H1 (cell line): ENCODE results near the gene SPATA13. TPM values are rescaled to one million over a fixed set of nuclear protein-coding genes. Genes with fewer than 3 reads are reported as not detected.

Source experiments
- CTCF ChIA-PET: fragments of 300-600 bp; sonication (Branson Sonifier 250); formaldehyde crosslinking; loops from one replicate; lab custom pipeline; 2021; ENCODE audit not compliant: partially characterized antibody; lab: Charles Lee
- POLR2A ChIA-PET: fragments of 300-600 bp; sonication (Branson Sonifier 250); formaldehyde crosslinking; loops from one replicate; lab custom pipeline; 2021; ENCODE audit warnings: inconsistent platforms; ENCODE audit not compliant: partially characterized antibody; lab: Charles Lee
- DNase-seq, 2 experiments: peaks; one replicate each; pipeline versions ENCODE4 v3.0.0 to v3.0.0-alpha.2; 2010 to 2022; ENCODE audit warnings: low spot score in 2 of 2, low read depth in 1 of 2, mixed read lengths in 1 of 2
- FAIRE-seq: peaks from 2 replicates; lab custom pipeline; 2011; peaks lifted over from hg19 to GRCh38; lab: Jason Lieb, UNC
- H2AFZ ChIP-seq: 2 replicates; pipeline ENCODE4 v1.8.1; 2012; ENCODE audit warnings: low read length, inconsistent platforms
- H2AK5ac ChIP-seq: 2 replicates; pipeline ENCODE4 v1.6.1; 2013; ENCODE audit warnings: low read depth, low read length
- H2BK120ac ChIP-seq: replicated peaks from 2 replicates; pipeline ENCODE3; 2013; ENCODE audit warnings: low read depth, low read length, inconsistent platforms
- H2BK12ac ChIP-seq: 2 replicates; pipeline ENCODE4 v1.6.1; 2013; ENCODE audit warnings: low read depth, low read length
- H2BK15ac ChIP-seq: 2 replicates; pipeline ENCODE4 v1.6.1; 2013; ENCODE audit warnings: low read length
- H2BK20ac ChIP-seq: 2 replicates; pipeline ENCODE4 v1.6.1; 2013; ENCODE audit warnings: low read length
- H2BK5ac ChIP-seq: 2 replicates; pipeline ENCODE4 v1.6.1; 2013; ENCODE audit warnings: low read depth, low read length
- H3K14ac ChIP-seq: 2 replicates; pipeline ENCODE4 v1.6.1; 2013; ENCODE audit warnings: inconsistent platforms; ENCODE audit not compliant: insufficient read length
- H3K18ac ChIP-seq: 2 replicates; pipeline ENCODE4 v1.6.1; 2013; ENCODE audit warnings: low read length; ENCODE audit errors: extremely low read depth
- H3K23ac ChIP-seq: 2 replicates; pipeline ENCODE4 v1.6.1; 2013; ENCODE audit warnings: inconsistent platforms; ENCODE audit not compliant: insufficient read length
- H3K23me2 ChIP-seq: 2 replicates; pipeline ENCODE4 v1.6.1; 2013; ENCODE audit warnings: low read depth, low read length
- H3K27ac ChIP-seq: 2 replicates; pipeline ENCODE4 v1.6.1; 2011; ENCODE audit warnings: low read depth, low read length, inconsistent platforms
- H3K27me3 ChIP-seq, 4 experiments: replicated peaks in 1 of 4; 1 replicate in 1 of 4; 2 replicates in 3 of 4; pipeline versions ENCODE4 v1.6.1 to v1.8.1; 2011 to 2013; ENCODE audit warnings: low read length in 3 of 4, mild to moderate bottlenecking in 3 of 4, inconsistent platforms in 2 of 4, mixed read lengths in 2 of 4, moderate library complexity in 1 of 4; ENCODE audit not compliant: control insufficient read depth in 3 of 4, insufficient read depth in 3 of 4; ENCODE audit errors: extremely low read depth in 1 of 4
- H3K36me3 ChIP-seq, 4 experiments: 2 replicates each; pipeline versions ENCODE4 v1.6.1 to v1.8.1; 2011 to 2013; ENCODE audit warnings: mild to moderate bottlenecking in 4 of 4, low read length in 3 of 4, moderate library complexity in 2 of 4, control low read depth in 1 of 4, inconsistent platforms in 1 of 4; ENCODE audit not compliant: insufficient read depth in 4 of 4, control insufficient read depth in 2 of 4
- H3K4ac ChIP-seq: replicated peaks from 2 replicates; pipeline ENCODE3; 2013; ENCODE audit warnings: low read length, low read depth, mixed read lengths, inconsistent platforms; ENCODE audit not compliant: insufficient read length
- H3K4me1 ChIP-seq, 4 experiments: replicated peaks in 1 of 4; 1 replicate in 1 of 4; 2 replicates in 3 of 4; pipeline versions ENCODE4 v1.6.1 to v1.8.1; 2011 to 2013; ENCODE audit warnings: low read length in 3 of 4, inconsistent platforms in 2 of 4, mixed read lengths in 1 of 4; ENCODE audit not compliant: insufficient read depth in 4 of 4, control insufficient read depth in 3 of 4
- H3K4me2 ChIP-seq, 2 experiments: 2 replicates each; pipeline versions ENCODE4 v1.6.1 to v1.8.1; 2011 to 2013; ENCODE audit warnings: low read depth in 2 of 2, low read length in 2 of 2, control low read depth in 1 of 2, inconsistent platforms in 1 of 2, mild to moderate bottlenecking in 1 of 2; ENCODE audit not compliant: insufficient read depth in 1 of 2
- H3K4me3 ChIP-seq, 4 experiments: fragments of 200-600, 300-600 bp in 1 of 4; sonication (generic), shearing (Covaris generic), sonication (Bioruptor Twin) in 1 of 4; 2 replicates each; pipeline versions ENCODE4 v1.5.1 to v1.8.1; 2011 to 2016; ENCODE audit warnings: low read length in 4 of 4, low read depth in 3 of 4, control low read depth in 2 of 4, inconsistent platforms in 2 of 4, mild to moderate bottlenecking in 2 of 4, mixed read lengths in 1 of 4, moderate library complexity in 1 of 4; ENCODE audit not compliant: insufficient read depth in 2 of 4; ENCODE audit errors: extremely low read depth in 1 of 4
- H3K56ac ChIP-seq: replicated peaks from 2 replicates; pipeline ENCODE3; 2013; ENCODE audit warnings: low read depth, mild to moderate bottlenecking, mixed read lengths, low read length, inconsistent platforms; ENCODE audit not compliant: insufficient read length
- H3K79me1 ChIP-seq: 2 replicates; pipeline ENCODE4 v1.6.1; 2013; ENCODE audit warnings: low read depth, low read length, control low read depth
- H3K79me2 ChIP-seq, 2 experiments: 2 replicates each; pipeline versions ENCODE4 v1.6.1 to v1.8.1; 2012 to 2013; ENCODE audit warnings: low read length in 2 of 2, mild to moderate bottlenecking in 2 of 2, inconsistent platforms in 1 of 2; ENCODE audit not compliant: insufficient read depth in 2 of 2, control insufficient read depth in 1 of 2
- H3K9ac ChIP-seq, 4 experiments: replicated peaks in 1 of 4; 1 replicate in 1 of 4; 2 replicates in 3 of 4; pipeline versions ENCODE4 v1.6.1 to v1.8.1; 2011 to 2013; ENCODE audit warnings: low read depth in 3 of 4, low read length in 3 of 4, control low read depth in 2 of 4, mild to moderate bottlenecking in 2 of 4, moderate library complexity in 2 of 4, inconsistent platforms in 1 of 4; ENCODE audit errors: extremely low read depth in 1 of 4
- H3K9me3 ChIP-seq, 2 experiments: 2 replicates each; pipeline versions ENCODE4 v1.6.1 to v1.8.1; 2012 to 2013; ENCODE audit warnings: mild to moderate bottlenecking in 2 of 2, moderate library complexity in 2 of 2, control low read depth in 1 of 2, inconsistent platforms in 1 of 2, low read depth in 1 of 2, low read length in 1 of 2, mixed read lengths in 1 of 2; ENCODE audit not compliant: insufficient read depth in 2 of 2
- H4K20me1 ChIP-seq, 2 experiments: replicated peaks in 1 of 2; 2 replicates each; pipeline versions ENCODE3 to v1.8.1; 2011 to 2013; ENCODE audit warnings: inconsistent platforms in 2 of 2, low read length in 2 of 2, mild to moderate bottlenecking in 1 of 2; ENCODE audit not compliant: insufficient read depth in 2 of 2, control insufficient read depth in 1 of 2
- H4K5ac ChIP-seq: 2 replicates; pipeline ENCODE4 v1.6.1; 2013; ENCODE audit warnings: low read length, low read depth, mixed read lengths, inconsistent platforms; ENCODE audit not compliant: insufficient read length
- H4K8ac ChIP-seq: 2 replicates; pipeline ENCODE4 v1.8.0; 2013; ENCODE audit warnings: mild to moderate bottlenecking, moderate library complexity, low read length, inconsistent platforms; ENCODE audit not compliant: insufficient read depth; ENCODE audit errors: extremely low read depth
- H4K91ac ChIP-seq: replicated peaks from 2 replicates; pipeline ENCODE3; 2013; ENCODE audit warnings: low read length, mixed read lengths, inconsistent platforms; ENCODE audit not compliant: insufficient read length
- CBX5 ChIP-seq: fragments of 300-800, 300-1000 bp; sonication (generic); IDR thresholded peaks from 2 replicates; pipeline ENCODE4 v1.7.1; 2016; ENCODE audit warnings: antibody characterized with exemption, low read length, low read depth
- FOSL1 ChIP-seq: IDR thresholded peaks from 2 replicates; pipeline ENCODE4 v1.6.1; 2011; ENCODE audit warnings: mild to moderate bottlenecking, low read depth, low read length, moderate library complexity; ENCODE audit not compliant: insufficient read depth
- POLR2AphosphoS5 ChIP-seq: IDR thresholded peaks from 2 replicates; pipeline ENCODE4 v1.6.1; 2011; ENCODE audit warnings: low read depth, low read length
- SAP30 ChIP-seq: fragments of 300-600 bp; sonication (generic); IDR thresholded peaks from 2 replicates; pipeline ENCODE4 v1.7.1; 2012; ENCODE audit warnings: low read length, moderate library complexity, mild to moderate bottlenecking, inconsistent platforms; ENCODE audit not compliant: insufficient read depth, insufficient replicate concordance
- SIRT6 ChIP-seq: IDR thresholded peaks from one replicate; pipeline ENCODE4 v1.7.1; 2012; ENCODE audit warnings: low read length, inconsistent platforms
- WGBS, 2 experiments: shearing (Covaris generic) in 1 of 2; methylation state at CpG; one replicate each; pipeline versions ENCODE4 v1.1.6 to v1.1.7; 2013 to 2015; ENCODE audit warnings: low lambda C conversion rate in 2 of 2, mixed read lengths in 2 of 2, inconsistent platforms in 1 of 2, low coverage in 1 of 2, missing lambda C conversion rate in 1 of 2; ENCODE audit not compliant: insufficient replicate concordance in 2 of 2, insufficient coverage in 1 of 2, insufficient read length in 1 of 2; ENCODE audit errors: extremely low coverage in 1 of 2, missing lambda C conversion rate in 1 of 2; 5-methylcytosine and 5-hydroxymethylcytosine counted together
- polyA plus RNA-seq, 7 experiments: library from polyadenylated mRNA; depleted of rRNA in 3 of 7; stranded (reverse) in 5 of 7; unstranded in 2 of 7; fragments of >200 nt in 5 of 7; fragments of 200-250 nt in 2 of 7; gene quantifications; 1 replicate in 5 of 7; 2 replicates in 1 of 7; 4 replicates in 1 of 7; pipeline versions ENCODE4 v1.2.1 to v1.2.3, GENCODE V29; 2011 to 2013; ENCODE audit warnings: missing spikeins in 2 of 7, mixed read lengths in 2 of 7
- total RNA-seq: library from RNA; stranded (reverse); fragmentation: NEBNext Ultra II Directional; extraction: Animal tissue kit (Norgen Biotek cat#: 25700); gene quantifications from 2 replicates; pipeline ENCODE4 v1.2.1, GENCODE V29; 2021

Gene SPATA13
- total and polyA plus RNA-seq, 2 of the 8 experiments (the other 6 are each of a cell fraction or from before 2014, with no cell fraction given) = 12.6 to 30.9 TPM

DNA sequence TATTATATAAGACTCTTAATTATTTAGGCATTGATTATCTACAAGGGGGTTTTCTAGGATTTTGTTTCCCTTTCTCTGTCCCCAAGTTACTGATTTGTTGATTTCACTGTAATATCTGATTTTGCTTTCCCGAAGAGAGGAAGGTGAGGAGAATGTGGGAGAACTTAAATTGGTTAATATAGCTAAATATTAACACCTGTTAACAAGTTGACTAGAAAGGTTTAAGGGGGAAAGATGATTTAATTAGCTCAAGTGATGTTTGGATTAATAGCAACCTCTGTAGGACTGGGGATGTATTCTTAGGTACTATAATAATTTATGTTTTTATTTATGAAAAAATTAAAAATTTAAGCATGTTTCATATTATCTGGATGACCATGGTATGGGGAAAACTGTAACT lies 35.1 kb downstream of the SPATA13 start:
- Histone ChIP-seq H3K27ac (no peak overlapping the region), H3K4ac (no peak overlapping the region), H3K14ac (no peak overlapping the region), H3K56ac (no peak overlapping the region), H3K23me2 (no peaks in the 10 kb centered on the region; the same call in 1 of the 2 replicates), H4K8ac (no peak overlapping the region), H2BK120ac (no peak overlapping the region), H2BK5ac (no peak overlapping the region), H3K79me1 (peaks cover 7% of the 10 kb centered on the region), H3K4me3 (no peak overlapping the region), H2BK20ac (no peak overlapping the region), H3K79me2 (peaks cover 0 to 41% of the 10 kb centered on the region in 2 experiments; a peak in 2 of 4 replicates), H2BK12ac (no peak overlapping the region), H3K18ac (no peak overlapping the region), H4K5ac (no peak overlapping the region), H3K9me3 (no peaks in the 10 kb centered on the region), H4K91ac (no peak overlapping the region), H4K20me1 (no peaks in the 10 kb centered on the region), H3K23ac (no peak overlapping the region), H3K4me1 (peaks cover 0 to 7% (median 6%) of the 10 kb centered on the region in 4 experiments; a peak in 5 of 7 replicates), H2AFZ (no peak overlapping the region), H3K36me3 (no peaks in the 10 kb centered on the region), H3K27me3 (no peaks in the 10 kb centered on the region), H3K4me2 (no peak overlapping the region), H3K9ac (no peak overlapping the region), H2BK15ac (no peak overlapping the region), H2AK5ac (no peak overlapping the region)
- ChIA-PET CTCF (no interaction called here), POLR2A (no interaction called here)
- WGBS, 2 experiments = 86% methylated on average over 1 of the region's 1 CpG; no CpG with 5 or more reads in 1 of the 2 experiments
- no peak for FAIRE-seq
- TF ChIP-seq SAP30 (no peak), FOSL1 (no peak), CBX5 (no peak), SIRT6 (no peak), POLR2AphosphoS5 (no peak)
- no peak for DNase-seq
